CD4-positive, alpha-beta T cell treated with Interleukin-12 subunit alpha and Interleukin-12 subunit beta, for 1 hour (primary cell): ENCODE results near the gene SCYL2.
"Not testable (repeated sequence)": the region's sequence is repeated elsewhere in the genome, so short reads cannot be mapped to it uniquely, and the experiment has no call there.

ENCODE experiments used
- DNase-seq: peaks from one replicate; pipeline ENCODE4 v3.0.0-alpha.2; 2020

SCYL2 gene

DNA sequence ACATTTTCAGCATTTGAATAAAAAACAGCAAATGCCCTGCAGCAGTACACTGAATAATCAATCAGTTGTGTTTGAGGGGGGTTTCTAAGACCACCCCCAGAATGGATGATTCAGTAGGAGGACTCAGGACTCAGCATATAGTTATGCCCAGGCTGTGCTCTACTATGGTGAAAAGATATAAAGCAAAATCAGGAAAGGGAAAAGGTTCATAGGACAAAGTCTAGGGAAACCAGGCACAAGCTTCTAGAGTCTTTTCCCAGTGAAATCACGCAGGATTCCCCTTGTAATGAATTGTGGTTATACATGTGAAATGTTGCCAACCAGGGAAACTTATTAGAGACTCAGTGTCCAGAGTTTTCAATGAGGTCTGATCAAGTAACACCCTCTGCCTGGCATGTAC, 64.9 kb downstream of the SCYL2 start:
- DNase-seq, result no peak

DNA sequence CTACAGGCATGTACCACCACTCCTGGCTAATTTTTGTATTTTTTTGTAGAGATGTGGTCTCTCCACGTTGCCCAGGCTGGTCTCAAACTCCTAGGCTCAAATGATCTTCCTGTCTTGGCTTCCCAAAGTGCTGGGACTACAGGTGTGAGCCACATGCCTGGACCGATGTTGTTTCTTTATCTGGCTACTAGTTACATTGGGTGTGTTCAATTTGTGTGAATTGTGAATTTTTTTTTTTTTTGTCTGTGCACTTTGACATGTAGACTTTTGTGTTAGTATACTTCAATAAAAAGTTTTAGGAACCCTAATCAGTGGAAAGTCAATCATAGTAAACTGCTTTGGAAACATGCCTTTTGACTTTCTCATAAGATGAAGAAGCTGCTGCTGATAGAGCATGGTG, 65.9 kb downstream of the SCYL2 start:
- DNase-seq, result no peak

DNA sequence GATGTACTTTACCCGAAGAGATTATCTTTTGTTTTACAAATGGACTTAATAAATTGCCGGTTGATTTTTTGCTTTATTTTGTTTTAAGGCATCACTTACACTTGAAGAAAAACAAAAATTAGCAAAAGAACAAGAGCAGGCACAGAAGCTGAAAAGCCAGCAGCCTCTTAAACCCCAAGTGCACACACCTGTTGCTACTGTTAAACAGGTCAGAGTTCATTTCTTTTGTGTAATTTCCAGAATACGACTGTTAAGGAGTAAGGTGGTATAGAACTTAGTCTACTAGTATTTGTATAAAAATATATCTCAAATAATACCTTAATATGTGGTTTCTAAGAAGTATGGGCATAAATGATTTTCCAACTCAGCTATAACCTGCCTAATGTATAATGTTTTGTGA, 70.3 kb downstream of the SCYL2 start:
- DNase-seq, result no peak

DNA sequence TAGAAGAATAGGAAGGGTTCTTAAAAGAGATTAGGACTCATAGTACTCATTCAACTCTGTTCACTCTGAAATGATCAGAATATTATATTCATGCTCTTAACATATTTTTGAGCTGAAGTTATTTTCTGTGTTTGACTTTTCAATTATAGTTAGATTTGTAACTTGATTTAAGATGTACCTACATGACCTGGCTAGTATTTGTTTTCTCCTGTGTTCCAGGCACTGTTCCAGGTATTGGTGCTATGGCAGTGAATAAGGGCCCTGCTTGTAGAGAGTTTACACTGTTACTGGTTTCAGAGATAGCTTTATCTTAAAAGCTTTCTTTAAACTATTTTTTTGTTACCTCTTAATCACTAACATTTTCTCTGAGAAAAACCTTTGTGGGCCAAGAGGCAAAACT, 70.8 kb downstream of the SCYL2 start:
- no peak for DNase-seq

DNA sequence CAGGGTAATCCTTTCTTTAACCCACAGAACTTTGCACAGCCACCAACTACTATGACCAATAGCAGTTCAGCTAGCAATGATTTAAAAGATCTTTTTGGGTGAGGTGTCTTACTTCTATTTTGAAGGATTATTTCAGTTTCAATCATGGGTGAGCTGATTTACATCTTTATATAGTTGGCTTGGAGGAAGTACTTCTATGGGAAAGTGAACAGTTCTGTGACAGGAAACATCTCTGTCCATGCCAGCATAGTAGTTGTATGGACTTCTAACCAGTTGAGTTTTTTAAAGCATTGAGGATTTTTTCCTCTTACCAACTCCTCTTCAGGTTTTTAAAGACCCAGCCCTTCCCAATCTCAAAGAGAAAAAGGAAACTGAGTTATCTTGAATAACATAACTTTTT, 72.1 kb downstream of the SCYL2 start:
- no peak for DNase-seq

DNA sequence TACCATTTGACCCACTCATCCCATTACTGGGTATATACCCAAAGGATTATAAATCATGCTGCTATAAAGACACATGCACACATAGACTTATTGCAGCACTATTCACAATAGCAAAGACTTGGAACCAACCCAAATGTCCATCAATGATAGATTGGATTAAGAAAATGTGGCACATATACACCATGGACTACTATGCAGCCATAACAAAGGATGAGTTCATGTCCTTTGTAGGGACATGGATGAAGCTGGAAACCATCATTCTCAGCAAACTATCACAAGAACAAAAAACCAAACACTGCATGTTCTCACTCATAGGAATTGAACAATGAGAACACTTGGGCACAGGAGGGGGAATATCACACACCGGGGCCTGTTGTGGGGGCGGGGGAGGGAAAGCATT, 75.9 kb downstream of the SCYL2 start:
- not testable (repeated sequence) for DNase-seq

DNA sequence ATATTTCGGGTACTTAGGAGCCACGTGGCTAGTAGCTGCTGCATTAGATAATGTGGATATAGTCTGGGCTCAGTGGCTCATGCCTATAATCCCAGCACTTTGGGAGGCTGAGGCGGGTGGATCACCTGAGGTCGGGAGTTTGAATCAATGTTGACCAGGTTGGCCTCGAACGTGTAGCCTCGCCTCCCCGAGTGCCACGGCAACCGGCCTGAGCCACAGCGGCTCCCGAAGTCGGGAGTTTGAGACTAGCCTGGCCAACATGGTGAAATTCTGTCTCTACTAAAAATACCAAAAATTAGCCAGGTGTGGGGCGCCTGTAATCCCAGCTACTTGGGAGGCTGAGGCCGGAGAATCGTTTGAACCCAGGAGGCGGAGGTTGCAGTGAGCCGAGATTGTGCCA, 77.4 kb downstream of the SCYL2 start:
- DNase-seq, result not testable (repeated sequence)

DNA sequence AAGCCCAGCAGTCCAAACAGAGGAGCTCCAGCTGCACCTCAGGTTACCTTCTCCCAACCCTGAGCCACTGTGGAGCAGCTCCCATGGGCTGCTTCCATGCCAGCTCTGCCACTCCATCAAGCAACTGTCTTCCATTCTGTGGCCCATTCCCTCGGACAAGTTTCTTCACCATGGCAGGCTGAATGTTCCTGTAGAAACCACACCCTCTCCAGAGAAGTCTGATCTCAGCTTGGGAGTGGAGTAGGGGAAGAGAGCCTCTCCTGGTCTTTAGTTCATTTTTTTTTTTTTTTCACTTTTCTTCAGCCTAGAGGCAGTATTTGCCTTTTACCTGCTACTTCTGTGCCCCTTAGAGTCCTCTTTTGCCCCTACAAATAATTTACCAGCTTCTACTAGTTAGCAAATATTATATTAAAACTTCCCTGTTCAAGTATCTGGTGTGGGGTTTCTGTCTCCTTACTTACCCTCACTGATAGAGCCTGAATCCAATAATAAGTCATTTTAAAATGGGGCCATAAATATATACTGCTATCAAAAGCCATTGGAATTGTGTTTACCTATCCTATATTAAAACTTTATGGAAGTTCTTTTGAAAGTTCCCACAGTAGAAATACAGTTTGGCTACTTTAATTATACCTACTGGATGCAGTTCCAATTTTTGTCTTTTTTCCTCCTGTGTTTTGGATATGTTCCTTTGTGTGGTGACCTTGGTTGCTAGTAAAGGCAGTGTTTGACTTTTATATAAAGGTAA, 78.2 kb downstream of the SCYL2 start:
- no peak for DNase-seq

DNA sequence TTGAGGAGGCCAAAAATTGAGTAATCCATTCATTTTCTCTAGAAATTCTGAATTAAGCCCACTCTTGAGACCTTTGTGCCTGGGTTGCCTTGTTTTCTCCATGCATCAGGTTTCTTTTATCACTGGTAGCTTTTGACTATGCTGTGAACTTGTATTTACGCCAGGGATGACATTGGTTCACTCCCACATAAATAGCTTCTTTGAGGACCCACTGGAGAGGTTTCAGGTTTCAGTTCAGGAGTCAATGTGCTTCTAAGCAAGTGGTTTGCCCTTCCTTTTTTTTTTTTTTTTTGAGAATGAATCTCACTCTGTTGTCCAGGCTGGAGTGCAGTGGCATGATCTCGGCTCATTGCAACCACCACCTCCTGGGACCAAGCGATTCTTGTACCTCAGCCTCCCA, 79.7 kb downstream of the SCYL2 start:
- no peak for DNase-seq

DNA sequence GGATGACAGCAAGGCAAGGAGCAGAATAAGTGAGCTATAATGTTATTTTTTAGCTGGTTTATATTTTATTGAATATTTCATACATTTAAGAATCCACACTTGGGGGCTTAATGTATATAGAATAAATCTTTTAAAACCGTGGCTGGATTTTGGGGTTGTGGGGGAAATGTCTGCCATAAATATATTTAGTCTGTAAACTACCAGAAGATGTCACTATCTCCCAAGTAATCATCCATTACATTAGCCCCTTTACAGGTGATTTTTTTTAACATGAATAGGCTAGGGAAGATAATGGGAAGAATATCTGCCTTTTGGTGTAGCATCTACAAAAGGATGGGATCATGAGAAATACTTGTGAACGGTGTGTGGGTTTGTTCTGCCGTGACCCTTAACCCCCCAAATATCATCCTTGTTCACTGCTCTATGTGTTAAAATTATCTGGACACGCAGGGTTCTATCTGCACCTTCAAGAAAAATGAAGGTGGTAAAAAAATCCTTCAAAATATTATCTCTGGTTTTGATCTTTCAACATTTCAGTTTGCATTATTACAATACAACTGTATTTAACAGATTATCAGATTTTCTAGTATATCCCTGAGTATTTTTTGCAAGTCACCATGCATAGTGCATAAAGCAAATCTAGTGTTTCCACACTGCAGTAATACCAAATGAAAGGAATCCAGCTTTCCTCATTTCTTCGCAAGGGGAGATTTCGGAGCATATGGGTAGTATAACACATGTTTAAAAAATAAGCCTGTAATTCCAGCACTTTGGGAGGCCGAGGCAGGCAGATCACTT, 81.9 kb downstream of the SCYL2 start:
- no peak for DNase-seq

DNA sequence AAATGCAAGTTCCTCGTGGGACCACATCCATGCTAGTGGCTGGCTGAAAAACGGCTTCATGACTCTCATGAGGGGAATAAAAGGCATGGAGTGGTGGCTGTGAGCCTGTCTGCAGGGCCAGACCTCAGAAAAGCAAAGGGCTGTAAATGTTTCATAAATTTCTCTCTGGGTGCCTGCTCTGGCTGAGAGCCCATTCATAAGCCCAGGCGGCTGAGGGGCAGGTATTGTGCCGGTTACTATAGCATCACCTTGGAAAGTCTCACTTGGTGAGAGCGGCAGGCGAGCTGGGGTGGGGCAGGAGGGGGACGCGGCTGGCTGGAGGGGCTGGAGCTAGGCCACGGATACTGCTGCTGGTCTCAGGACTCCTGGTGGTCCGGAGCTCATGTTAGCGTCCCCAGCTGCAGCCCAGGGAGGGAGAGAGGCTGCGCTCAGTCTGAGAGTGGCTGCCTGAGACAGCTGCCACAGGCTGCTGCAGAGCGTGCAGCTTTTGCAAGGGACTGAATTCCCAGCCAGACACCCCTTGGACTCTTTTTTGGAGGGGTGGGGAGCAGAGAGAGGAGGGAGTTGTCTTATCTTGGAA, 89.8 kb downstream of the SCYL2 start, which contains the start of gene SLC17A8:
TSS of gene SLC17A8 (plus strand) at position 431 of the 580 bp plus-strand sequence. CDS start 318 bp downstream, outside the sequence.
- DNase-seq, result no peak

DNA sequence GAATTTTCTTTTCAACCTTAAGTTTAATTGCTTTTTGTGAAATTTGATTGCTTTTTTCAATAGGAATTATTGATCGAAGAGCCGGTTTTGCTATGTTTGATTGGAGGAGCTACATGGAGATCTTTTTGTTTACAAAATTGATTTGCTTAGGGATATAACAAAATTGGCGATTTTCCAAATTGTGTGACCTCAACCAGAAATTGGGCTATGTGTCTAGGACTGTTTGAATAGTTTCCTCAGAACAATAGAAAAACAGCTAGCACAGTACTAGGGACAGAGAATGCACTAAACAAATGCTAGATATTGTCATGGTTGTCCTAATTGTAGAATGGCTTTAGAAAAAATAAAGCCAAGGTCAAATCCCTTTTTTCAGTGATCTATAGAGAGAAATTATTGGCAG, 92.3 kb downstream of the SCYL2 start:
- no peak for DNase-seq

DNA sequence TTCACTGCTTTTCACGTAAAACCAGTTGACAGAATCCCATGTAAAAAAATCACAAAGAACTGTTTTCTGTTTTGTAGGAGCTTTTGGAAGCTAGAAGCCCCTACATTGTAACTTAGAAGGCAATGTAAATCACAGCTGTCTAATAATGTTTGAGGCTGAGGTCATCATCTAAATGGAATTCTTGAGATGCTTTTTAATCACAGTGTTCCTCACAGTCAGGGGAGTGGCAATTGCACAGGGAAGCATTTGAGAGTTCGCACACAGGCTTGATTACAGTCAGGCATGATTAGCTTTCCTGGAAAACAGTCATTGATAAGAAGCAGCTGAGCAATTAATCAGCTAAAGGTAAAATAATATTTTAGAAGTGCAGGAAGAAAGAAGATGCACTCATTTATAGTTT, 92.8 kb downstream of the SCYL2 start:
- DNase-seq, result no peak

DNA sequence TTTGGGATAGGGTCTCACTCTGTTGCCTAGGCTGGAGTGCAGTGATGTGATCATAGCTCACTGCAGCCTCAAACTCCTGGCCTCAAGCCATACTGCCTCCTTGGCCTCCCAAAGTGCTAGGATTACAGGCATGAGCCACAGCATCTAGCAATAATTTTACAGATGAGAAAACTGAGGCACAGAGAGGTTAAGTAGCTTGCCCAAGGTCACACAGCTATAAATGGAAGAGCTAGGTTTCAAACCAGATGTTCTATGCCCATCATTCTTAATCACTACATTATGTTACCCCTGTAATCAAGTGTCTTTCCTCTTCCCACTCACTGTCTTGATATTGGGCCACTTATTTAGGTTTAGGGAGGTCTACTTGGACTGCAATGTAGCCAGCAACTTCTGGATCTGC, 93.5 kb downstream of the SCYL2 start:
- no peak for DNase-seq

DNA sequence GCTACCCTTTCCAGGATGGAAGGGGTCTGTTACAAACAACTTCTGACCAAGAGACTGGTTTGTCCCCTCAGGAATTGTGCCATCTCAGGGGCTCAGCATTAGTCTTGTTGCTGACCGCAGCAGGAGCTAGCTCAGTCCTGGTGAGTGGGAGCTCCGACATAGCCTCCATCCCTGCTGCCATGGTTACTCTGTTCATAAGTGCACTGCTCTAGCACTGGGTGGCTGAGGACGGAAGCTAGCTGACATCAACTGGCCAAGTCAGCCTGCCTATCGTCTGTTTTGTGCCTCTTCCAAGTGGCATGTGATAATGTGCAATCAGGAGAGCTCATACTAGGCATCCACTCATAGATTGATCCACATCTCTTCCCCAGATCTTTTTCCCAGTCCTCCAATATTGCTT, 97.3 kb downstream of the SCYL2 start:
- DNase-seq, result no peak

DNA sequence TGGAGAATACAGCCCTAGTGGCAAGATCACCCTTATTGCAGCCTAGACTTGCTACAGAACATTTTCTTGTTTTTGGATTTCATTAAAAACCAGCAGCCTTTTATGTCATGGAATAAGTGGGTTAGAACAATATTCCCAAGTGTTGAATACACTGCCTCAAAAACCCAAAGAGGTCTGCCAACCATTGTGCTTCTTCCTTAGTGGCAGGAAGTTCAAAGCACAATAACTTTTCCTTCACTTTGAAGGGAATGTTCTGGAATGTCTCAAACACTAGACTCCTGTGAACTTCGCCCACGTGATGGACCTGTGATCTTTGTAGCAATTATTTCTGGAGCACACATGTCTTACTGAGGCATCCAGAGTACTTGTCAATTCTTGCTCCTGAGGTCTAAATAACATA, 98.4 kb downstream of the SCYL2 start:
- no peak for DNase-seq

DNA sequence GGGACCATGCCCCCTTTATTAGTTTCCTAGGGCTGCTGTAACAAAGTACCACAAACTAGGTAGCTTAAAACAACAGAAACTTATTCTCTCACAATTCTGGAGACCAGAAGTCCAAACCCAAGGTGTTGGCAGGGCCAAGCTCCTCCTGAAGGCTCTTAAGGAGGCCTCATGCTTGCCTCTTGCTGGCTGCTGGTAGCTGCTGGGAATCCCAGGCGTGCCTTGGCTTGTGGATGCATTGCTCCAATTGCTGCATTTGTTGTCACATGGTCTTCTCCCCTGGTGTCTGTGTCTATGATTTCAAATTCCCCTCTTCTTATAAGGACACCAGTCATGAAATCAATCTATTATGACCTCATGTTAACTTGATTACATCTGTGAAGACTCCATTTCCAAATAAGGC, 101.1 kb downstream of the SCYL2 start:
- DNase-seq, result no peak

DNA sequence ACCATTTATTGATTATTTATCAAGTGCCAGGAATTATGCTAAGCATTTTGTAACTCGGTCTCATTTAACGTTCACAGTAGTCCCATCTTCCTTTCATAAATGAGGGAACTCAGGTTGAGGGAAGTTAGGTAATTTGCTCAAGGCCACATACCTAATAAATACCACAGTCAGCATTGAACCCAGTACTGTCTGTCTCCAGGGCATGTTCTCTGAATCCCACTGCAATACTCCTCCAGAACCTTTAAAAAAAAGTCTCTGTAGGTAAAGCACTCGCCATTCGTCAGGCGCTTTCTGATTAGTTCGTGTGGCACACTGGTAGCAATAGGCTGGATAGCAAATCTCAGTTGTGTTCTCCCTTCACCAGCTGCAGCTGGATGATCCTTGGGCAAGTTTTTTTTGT, 104.2 kb downstream of the SCYL2 start:
- no peak for DNase-seq

DNA sequence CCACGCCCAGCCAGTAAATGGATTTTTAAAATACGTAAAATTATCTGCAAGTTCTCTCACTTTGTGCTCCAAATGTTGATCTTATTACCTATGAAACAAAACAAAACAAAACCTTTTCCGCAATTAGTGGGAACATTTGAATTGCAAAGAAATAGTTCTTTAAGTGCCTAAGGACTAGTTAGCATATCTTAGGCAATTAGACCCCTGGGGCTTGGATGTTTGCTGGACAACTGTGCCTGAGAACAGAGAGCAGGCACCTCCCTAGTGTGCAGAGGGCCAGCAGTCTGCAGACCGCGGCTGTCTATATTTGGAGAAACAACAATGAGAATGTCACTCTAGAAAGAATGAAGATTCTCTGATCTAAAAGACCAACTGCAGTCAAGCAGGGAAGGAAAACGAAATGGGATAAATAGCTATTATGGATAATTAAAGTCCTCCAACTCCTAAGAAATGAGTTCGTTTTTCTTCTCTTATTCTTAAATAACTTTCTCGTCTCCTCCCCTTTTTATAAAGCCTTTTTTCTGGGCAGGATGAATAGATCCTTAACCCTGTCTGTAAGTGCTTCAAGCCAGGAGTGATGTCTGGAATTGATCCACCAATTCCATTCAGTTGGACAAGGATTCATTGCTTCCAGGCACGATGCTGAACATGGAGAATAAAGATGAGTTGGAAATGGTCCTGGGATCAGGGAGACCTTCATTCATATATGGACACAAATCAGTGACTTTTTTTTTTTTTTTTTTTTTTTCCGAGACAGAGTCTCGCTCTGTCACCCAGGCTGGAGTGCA, 106.1 kb downstream of the SCYL2 start:
- DNase-seq, result no peak

DNA sequence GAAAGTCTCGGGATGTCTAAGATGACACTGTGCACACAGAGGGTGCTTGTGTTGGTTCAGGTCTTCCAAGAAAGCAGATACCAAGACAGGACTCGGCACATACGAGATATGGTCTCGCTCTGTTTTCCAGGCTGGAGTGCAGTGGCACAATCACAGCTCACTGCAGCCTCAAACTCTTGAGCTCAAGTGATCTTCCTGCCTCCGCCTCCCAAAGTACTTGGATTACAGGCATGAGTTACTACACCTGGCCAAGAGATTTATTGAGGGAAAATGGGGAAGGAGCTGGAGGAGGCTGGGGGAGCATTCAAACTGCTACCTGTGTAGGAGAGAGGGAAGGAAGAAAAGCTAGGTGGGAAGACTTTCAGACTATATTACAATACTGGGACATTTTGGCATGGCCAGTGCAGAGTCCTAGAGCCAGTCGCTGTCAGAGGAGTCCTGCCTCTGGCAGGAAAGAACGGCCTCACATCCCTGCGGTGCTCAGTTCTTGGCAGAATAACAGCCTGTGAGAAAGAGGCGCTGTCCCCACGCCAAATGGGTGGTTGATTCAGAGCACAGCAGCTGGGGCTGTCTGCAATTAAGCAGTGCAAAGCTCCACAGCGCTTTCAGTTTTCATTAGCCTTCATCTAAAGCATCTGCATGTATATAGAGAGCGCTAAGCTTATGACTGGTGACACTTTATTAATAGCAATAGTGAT, 108.2 kb downstream of the SCYL2 start:
- DNase-seq, result no peak

DNA sequence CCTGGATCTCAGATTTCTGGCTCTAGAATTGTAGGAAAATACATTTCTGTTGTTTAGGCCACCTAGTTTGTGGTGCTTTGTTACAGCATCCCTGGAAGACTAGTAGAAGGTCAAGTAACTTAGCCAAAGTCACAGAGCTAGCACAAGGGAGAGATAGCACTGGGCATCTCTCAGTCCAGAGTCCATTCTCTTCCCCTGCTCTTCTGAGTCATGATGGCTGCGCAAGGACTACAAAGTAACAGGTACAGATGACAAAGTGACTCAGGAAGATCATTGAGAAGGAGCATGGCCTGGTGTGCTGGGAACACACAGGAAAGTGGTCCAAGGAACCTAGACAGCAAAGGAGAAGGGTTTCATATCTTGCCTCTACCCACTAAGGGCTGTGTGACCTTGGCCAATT, 109.2 kb downstream of the SCYL2 start:
- no peak for DNase-seq

DNA sequence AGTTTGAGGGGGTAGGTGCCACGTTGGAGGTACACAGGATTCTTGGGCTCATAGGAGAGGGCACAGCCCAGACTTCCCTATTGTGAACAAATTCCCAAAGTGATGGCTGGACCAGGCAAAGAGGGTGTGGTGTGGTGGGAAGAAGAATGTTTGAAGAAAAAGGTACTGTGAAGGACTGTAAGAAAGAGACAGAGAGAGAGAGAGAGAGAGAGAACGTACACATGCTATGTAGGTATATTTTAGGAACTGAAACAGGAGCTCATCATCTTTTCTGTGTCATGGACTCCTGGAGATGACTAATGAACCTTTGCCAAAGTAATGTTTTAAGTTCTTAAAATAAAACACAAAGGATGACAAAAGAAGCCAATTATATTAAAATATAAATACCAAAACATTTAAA, 114.4 kb downstream of the SCYL2 start:
- no peak for DNase-seq

DNA sequence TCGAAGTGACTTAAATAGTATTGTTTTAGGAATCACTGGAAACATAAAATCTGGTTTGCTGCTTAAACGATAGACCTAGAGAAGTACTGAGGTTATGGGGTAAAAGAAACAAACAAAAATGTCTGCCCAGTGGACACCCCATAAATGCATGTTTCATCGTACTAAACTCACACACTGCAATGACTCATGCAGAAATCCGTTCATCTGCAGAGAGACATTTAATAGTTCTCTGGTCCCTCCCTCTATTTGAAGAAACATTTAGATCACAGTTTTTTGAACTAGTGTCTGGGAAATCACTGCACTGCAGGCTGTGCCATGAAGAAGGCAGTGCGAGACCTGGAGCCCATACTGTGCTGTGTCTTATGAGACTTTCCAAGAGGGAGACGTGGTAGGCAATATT, 115.4 kb downstream of the SCYL2 start:
- no peak for DNase-seq
